HG03558 (cell line): Measurements from ENCODE around the gene PXDC1.
"Not testable (repeated sequence)": the region's sequence is repeated elsewhere in the genome, so short reads cannot be mapped to it uniquely, and the experiment has no call there.

Experiments
- ATAC-seq: cut with Tn5 transposase; IDR thresholded peaks from one replicate; pipeline ENCODE4 v1.9.1; 2021; ENCODE audit warnings: moderate number of reproducible peaks; ENCODE audit not compliant: unreplicated experiment; ENCODE audit errors: extremely low read depth

PXDC1 gene

GRCh38 chr6:3764516-3765335 lies 13.2 kb upstream of the PXDC1 start:
- ATAC-seq = no peak

DNA sequence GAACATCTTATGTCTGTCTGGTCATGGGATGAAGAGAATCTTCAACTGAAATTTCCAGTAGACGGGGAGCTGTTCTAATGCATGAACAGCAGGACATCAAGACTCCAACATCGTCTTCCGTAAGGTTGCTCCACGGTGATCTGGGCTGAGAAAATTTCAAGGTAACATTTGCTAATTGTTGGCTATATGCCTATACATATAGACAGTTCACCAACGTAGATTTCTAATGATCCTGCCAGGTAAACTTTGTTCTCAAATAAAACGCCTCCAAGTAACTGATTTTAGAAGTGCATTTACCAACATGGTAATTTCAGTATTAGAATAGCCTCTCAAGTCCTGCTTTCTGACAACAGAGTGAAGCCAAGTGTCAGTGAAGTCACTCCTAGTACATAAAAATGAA lies 11.3 kb upstream of the PXDC1 start:
- no peak for ATAC-seq

DNA sequence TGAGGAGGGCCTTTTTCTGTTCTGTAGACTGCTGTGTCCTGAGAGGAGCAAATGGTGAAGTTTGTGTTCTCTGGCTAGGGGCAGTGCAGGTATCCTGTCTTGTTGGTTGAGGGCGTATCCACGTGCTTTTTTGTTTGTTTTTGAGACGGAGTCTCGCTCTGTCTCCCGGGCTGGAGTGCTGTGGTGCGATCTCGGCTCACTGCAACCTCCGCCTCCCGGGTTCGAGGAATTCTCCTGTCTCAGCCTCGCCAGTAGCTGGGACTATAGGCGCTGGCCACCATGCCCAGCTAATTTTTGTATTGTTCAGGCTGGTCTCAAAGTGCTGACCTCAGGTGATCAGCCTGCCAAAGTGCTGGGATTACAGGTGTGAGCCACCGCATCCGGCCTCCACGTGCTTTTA lies 10.8 kb upstream of the PXDC1 start:
- no peak for ATAC-seq

DNA sequence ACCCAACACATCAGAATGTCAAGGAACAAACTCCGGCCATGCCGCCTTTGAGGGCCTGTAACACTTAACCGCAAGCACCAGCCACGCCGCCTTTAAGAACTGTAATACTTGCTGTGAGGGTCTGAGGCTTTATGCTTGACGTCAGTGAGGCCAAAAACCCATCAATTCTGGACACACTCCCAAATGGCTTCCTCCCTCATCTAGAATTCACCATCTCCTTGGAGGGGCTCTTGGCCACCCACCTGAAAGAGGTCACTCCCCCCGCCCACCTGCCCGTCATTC lies 10.4 kb upstream of the PXDC1 start:
- ATAC-seq = no peak

DNA sequence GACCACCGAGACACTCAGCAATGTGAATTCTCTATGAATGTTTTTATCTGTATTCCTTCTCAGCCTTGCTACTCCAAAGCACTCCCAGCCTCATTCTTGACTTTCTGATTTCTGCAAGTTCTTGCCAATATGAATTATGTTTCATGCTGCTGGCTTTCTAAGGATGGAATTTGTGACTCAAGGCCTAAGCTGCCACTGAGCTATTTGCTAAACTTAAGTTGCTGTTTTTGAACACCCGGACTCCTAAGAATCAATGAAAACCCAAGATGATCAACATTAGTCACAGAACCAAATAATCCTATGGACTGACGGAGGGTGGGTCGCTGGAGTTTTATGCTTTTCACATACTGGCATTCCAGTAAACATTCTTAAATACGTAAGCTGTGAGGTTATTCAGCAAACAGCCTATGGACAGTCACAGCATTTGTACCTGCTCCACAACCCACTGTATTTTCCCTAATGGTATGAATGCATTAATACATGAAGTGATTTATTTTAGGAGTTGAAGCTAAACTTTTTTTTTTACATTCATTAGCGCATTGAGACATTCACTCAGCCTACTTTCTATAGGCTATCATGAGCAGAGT lies 8.2 kb upstream of the PXDC1 start:
- ATAC-seq = no peak

GRCh38 chr6:3758842-3759144 lies 7.3 kb upstream of the PXDC1 start:
- no peak for ATAC-seq

DNA sequence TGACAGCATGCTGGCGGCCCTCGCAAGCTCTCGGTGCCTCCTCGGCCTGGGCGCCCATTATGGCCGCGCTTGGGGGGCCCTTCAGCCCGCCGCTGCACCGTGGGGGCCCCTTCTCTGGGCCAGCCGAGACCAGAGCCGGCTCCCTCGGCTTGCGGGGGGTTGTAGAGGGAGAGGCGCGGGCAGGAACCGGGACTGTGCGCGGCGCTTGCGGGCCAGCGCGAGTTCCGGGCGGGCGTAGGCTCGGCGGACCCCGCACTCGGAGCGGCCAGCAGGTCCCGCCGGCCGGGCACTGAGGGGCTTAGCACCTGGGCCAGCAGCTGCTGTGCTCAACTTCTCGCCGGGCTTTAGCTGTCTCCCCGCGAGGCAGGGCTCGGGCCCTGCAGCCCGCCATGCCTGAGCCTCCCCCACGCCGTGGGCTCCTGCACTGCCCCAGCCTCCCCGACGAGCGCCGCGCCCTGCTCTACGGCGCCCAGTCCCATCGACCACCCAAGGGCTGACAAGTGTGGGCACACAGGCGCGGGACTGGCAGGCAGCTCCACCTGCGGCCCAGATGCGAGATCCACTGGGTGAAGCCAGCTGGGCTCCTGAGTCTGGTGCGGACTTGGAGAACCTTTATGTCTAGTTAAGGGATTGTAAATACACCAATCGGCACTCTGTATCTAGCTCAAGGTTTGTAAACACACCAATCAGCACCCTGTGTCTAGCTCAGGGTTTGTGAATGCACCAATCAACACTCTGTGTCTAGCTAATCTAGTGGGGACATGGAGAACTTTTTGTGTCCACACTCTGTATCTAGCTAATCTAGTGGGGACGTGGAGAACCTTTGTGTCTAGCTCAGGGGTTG lies 6.7 kb upstream of the PXDC1 start:
- not testable (repeated sequence) for ATAC-seq

DNA sequence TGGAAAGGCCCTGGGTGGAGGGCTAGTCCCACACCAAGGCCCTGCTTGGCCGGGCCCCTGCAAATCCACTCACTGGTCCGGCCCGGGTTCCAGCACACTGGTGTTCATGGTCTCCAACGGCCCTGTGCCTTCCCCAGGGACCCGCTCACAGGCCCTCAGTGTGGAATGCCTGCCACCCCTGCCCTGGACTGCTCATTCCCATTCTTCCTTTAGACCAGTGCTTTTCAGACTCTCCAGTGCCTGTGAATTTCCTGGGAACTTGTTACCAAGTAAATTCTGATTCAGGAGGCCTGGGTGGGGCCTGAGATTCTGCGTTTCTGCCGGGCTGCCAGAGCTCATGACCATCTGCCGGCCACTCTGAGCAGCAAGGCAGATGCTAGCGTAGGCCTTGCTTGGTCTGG lies 5.7 kb upstream of the PXDC1 start:
- ATAC-seq = no peak

- ATAC-seq = no peak
These were observed 5.0 kb upstream of the PXDC1 start for GRCh38 chr6:3756546-3756945.

DNA sequence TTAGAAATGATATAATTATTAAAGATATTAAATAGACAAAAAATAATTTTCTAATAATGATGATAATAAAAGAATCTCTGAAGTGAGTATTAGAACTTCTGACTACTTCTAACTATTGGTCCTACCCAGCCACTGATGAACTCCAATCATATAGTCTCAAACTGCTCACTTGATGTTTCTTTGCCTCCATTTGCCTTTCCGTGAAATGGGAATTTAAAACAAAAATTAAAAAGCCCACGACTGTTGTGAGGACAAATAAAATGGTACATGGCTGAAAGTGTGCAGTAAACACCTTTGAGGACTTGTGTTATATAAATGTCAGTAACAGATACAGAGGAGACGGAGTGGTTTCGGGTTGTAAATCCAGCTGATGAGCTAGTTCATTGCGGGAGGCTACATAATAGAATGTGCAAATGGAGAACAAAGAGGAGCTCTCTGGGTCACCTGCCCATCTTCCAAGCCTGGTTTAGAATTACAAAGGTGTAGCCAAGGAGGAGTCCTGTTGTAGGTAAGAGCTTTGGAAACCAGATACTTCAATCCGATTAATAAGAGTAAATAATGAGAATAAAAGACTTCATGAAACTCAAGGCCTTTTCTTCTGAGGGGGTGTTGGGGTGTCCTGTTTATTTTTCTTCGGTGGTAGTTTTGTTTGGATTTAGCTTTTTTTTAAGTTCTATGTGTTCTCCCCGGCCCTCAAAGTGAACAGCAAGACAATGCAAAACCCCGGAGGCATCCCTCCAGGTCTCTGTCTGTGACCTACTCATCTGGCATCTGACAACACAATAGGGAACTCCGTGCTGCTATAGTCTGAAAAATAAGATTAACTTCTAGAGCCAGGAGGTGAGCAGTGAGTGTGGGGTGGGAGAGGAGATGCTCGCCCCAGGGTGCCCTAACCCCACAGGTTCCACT lies 4.4 kb upstream of the PXDC1 start:
- no peak for ATAC-seq

GRCh38 chr6:3754776-3755175 lies 3.3 kb upstream of the PXDC1 start:
- no peak for ATAC-seq

GRCh38 chr6:3754032-3754725 lies 2.7 kb upstream of the PXDC1 start:
- ATAC-seq = not testable (repeated sequence)

DNA sequence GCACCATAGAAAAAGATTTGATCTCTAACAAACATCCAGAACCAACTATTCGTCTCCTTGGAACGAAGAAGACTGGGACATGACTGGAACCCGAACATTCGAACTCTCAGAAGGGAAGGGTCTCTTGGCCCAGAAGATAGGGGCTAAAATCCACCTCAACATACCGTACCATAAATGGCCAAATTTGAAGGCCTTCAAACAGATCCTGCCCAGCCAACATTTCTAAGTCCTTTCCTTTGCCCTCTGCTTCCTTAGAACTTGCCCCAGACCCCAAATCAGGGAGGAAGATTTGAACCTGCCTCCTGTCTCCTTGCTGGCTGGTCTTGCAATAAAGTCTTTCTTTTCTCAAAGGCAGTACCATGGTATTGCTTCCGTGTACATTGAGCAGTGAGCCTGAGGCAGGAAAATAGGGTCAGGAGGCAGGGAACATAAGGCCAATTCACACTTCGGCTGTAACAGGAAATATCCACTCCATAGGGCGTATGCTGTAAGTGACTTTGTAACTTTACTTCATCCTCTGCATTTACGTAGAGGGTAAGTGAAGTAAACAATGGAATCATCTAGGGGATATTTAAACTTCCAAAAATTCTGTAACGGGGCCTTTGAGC lies 1.8 kb upstream of the PXDC1 start:
- no peak for ATAC-seq

- no peak for ATAC-seq
These were observed 1.2 kb upstream of the PXDC1 start for GRCh38 chr6:3752531-3753227.

DNA sequence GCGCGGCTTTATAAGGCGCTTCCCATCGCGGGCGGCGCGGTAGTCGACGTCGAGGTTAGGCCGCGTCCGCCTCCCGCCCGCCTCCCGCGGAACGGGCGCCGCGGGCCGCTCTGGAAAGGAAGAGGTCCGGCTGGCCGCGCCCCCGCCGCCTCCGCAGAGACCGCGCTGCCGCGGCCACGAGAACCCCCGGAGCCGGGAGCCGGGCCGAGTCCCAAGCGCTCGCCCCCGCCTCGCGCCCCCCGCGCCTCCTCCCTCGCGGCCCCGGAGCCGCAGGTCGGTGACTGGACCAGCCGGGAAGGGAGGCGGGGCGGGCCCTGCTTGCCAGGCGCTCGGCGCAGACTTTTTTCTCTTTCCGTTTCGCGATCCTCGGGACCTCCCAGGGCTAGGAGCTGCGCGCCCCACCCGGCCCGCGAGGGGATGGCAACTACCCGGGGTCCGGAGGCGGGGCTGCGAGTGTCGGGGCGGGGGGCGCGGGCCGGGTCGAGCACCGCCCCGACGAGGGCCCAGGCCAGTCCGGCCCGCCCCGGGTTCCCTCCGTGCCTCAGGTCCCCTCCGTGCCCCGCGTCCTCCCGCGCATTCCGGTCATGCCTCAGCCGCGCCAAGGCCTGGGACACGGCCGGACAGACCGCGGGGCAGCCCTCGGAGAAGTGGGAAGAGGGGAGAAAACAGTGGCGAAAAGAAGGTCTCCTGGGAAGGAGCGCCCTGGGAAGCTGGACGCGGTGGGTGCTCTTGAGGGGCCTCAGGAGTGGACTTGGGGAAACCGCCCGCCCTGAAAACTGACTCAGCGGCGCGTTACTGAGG lies 417 bp upstream of the PXDC1 start:
- ATAC-seq = no peak

DNA sequence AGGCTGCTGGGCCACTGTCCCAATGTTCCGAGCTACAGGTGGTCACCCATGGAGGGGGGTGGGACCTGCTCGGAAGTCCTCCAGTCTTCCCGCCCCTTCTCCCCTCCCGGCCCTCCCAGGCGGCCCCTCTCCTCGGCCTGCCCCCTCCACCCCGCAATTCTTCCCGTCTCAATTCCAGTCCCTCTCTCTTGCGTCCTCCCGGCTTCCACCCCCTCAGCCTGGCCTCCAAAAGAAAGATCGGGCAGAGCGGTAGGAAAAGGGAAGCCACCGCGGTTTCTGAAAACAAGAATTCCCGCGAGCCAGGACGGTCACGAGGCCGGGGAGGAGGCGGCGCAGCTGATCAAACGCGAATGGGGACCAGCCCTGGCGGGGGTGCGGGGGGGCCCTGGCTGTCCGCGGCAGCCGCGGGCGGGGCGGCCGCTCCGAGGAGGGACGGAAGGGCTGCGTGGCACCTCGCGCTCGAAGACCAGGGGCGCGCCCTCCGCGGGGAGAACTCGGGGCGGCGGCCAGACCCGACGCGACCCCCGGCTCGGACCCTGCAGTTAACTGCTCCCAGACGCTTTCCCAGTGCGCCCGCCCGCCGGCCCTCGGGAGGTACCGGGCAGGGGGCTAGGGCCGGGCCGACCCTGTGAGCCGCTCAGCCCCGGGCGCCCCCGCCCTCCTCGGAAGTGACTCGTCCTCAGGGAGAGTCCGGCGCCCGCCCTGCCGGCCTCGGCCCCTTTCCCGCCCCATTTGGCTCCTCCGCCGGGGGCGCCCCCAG lies 1.0 kb downstream of the PXDC1 start:
- ATAC-seq = no peak

DNA sequence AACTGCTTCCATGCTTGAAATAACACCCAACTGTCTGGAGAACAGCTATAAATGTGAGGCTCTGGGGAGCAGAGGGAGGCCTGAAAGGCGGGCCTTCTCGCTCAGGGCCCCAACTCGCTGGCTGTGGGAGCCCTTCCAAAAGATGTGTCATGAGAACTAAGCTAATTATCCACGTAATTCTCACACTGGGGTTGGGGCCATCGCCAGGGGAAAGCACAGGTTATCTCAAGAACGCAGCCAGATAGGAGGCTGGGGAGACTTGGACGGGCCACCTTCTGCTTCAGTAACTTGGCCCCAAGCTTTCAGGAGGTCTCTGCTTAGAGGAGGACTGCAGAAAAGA lies 1.6 kb downstream of the PXDC1 start:
- ATAC-seq = no peak
